WTC11 (cell line): Measurements from ENCODE around the gene RNF214. TPM values are rescaled to one million over a fixed set of nuclear protein-coding genes. Genes with fewer than 3 reads are reported as not detected.
"Not testable (repeated sequence)": the region's sequence is repeated elsewhere in the genome, so short reads cannot be mapped to it uniquely, and the experiment has no call there.

Experiments
- ATAC-seq: fragments of 200-7000 bp; cut with Tn5 transposase; 2 replicates; pipeline ENCODE4 v1.10.0; 2021; ENCODE audit warnings: mild to moderate bottlenecking, moderate library complexity
- CTCF ChIA-PET: fragments of 300-600 bp; sonication (Branson Sonifier 250); formaldehyde crosslinking; loops from one replicate; lab custom pipeline; 2021; ENCODE audit warnings: antibody characterized with exemption; lab: Charles Lee
- POLR2A ChIA-PET: fragments of 350-600 bp; sonication (Branson Sonifier 250); formaldehyde crosslinking; loops from one replicate; lab custom pipeline; 2021; ENCODE audit warnings: antibody characterized with exemption; lab: Charles Lee
- DNase-seq: peaks from one replicate; pipeline ENCODE4 v3.0.0; 2021; ENCODE audit warnings: low spot score
- H3K27ac Mint-ChIP-seq: 2 replicates; pipeline ENCODE4 v1.8.0; 2021; ENCODE audit warnings: mixed read lengths
- H3K27me3 Mint-ChIP-seq: 2 replicates; pipeline ENCODE4 v1.8.0; 2021; ENCODE audit warnings: low read depth, mild to moderate bottlenecking, moderate library complexity, mixed read lengths
- H3K36me3 Mint-ChIP-seq: 2 replicates; pipeline ENCODE4 v1.8.0; 2021; ENCODE audit warnings: mixed read lengths
- H3K4me1 Mint-ChIP-seq: 2 replicates; pipeline ENCODE4 v1.8.0; 2022; ENCODE audit warnings: mixed read lengths
- H3K4me3 Mint-ChIP-seq: 2 replicates; pipeline ENCODE4 v1.8.0; 2021; ENCODE audit warnings: mild to moderate bottlenecking, moderate library complexity, mixed read lengths
- H3K9me3 Mint-ChIP-seq: 2 replicates; pipeline ENCODE4 v1.8.0; 2021; ENCODE audit warnings: mixed read lengths
- AFF4 ChIP-seq: sonication (generic); formaldehyde crosslinking; IDR thresholded peaks from 2 replicates; pipeline ENCODE4 v1.8.1; 2023; ENCODE audit warnings: mild to moderate bottlenecking, missing genetic modification reagents, borderline replicate concordance
- FOXP4 ChIP-seq: sonication (generic); formaldehyde crosslinking; IDR thresholded peaks from 2 replicates; pipeline ENCODE4 v1.8.0; 2022; ENCODE audit warnings: mild to moderate bottlenecking, missing genetic modification reagents
- GABPB1 ChIP-seq: sonication (generic); formaldehyde crosslinking; IDR thresholded peaks from 2 replicates; pipeline ENCODE4 v1.8.1; 2023; ENCODE audit warnings: mild to moderate bottlenecking, missing genetic modification reagents
- IRF2 ChIP-seq: sonication (generic); formaldehyde crosslinking; IDR thresholded peaks from 2 replicates; pipeline ENCODE4 v1.8.0; 2022; ENCODE audit warnings: low read depth, missing genetic modification reagents, borderline replicate concordance
- JUN ChIP-seq: sonication (generic); formaldehyde crosslinking; IDR thresholded peaks from 2 replicates; pipeline ENCODE4 v1.8.0; 2023; ENCODE audit warnings: mild to moderate bottlenecking, missing genetic modification reagents
- NFYB ChIP-seq: sonication (generic); formaldehyde crosslinking; conservative IDR thresholded peaks from 2 replicates; pipeline ENCODE4 v1.8.0; 2022; ENCODE audit warnings: low read depth, missing genetic modification reagents
- NR2C2 ChIP-seq: sonication (generic); formaldehyde crosslinking; IDR thresholded peaks from 2 replicates; pipeline ENCODE4 v1.8.0; 2022; ENCODE audit warnings: mild to moderate bottlenecking, missing genetic modification reagents
- TCF7 ChIP-seq: sonication (generic); formaldehyde crosslinking; IDR thresholded peaks from 2 replicates; pipeline ENCODE4 v1.8.0; 2022; ENCODE audit warnings: mild to moderate bottlenecking, low read depth, missing genetic modification reagents, moderate library complexity
- TEAD4 ChIP-seq: sonication (generic); formaldehyde crosslinking; IDR thresholded peaks from 2 replicates; pipeline ENCODE4 v1.8.0; 2022; ENCODE audit warnings: mild to moderate bottlenecking, missing genetic modification reagents
- ZBTB21 ChIP-seq: sonication (generic); formaldehyde crosslinking; IDR thresholded peaks from 2 replicates; pipeline ENCODE4 v1.8.1; 2023; ENCODE audit warnings: mild to moderate bottlenecking, missing genetic modification reagents, borderline replicate concordance
- ZNF219 ChIP-seq: sonication (generic); formaldehyde crosslinking; IDR thresholded peaks from 2 replicates; pipeline ENCODE4 v1.8.0; 2023; ENCODE audit warnings: missing genetic modification reagents, mild to moderate bottlenecking, borderline replicate concordance
- ZNF232 ChIP-seq: sonication (generic); formaldehyde crosslinking; IDR thresholded peaks from 2 replicates; pipeline ENCODE4 v1.8.0; 2022; ENCODE audit warnings: mild to moderate bottlenecking, missing genetic modification reagents
- ZNF263 ChIP-seq: sonication (generic); formaldehyde crosslinking; IDR thresholded peaks from 2 replicates; pipeline ENCODE4 v1.8.1; 2022; ENCODE audit warnings: low read depth, mild to moderate bottlenecking, moderate library complexity, missing genetic modification reagents
- ZNF416 ChIP-seq: fragments of 250-450 bp; sonication (Bioruptor Pico); IDR thresholded peaks from 2 replicates; pipeline ENCODE4 v1.9.0; 2021; ENCODE audit warnings: mild to moderate bottlenecking, inconsistent platforms
- ZNF512 ChIP-seq: sonication (generic); formaldehyde crosslinking; IDR thresholded peaks from 2 replicates; pipeline ENCODE4 v1.8.1; 2022; ENCODE audit warnings: missing genetic modification reagents, borderline replicate concordance
- ZNF671 ChIP-seq: fragments of 250-450 bp; sonication (Bioruptor Pico); IDR thresholded peaks from 2 replicates; pipeline ENCODE4 v1.8.0; 2021; ENCODE audit warnings: mild to moderate bottlenecking
- total RNA-seq: library from RNA; stranded (reverse); gene quantifications from 3 replicates; pipeline ENCODE4 v1.2.3, GENCODE V29; 2021
- TF ChIP-seq, protein P1 (sequence below): sonication (generic); formaldehyde crosslinking; IDR thresholded peaks from 2 replicates; pipeline ENCODE4 v1.8.0; 2023; ENCODE audit warnings: missing genetic modification reagents
- TF ChIP-seq, protein P2 (sequence below): sonication (generic); formaldehyde crosslinking; IDR thresholded peaks from 2 replicates; pipeline ENCODE4 v1.8.0; 2022; ENCODE audit warnings: missing genetic modification reagents
- TF ChIP-seq, protein P3 (sequence below): sonication (generic); formaldehyde crosslinking; IDR thresholded peaks from 2 replicates; pipeline ENCODE4 v1.8.0; 2022; ENCODE audit warnings: mild to moderate bottlenecking, missing genetic modification reagents

Gene RNF214
- total RNA-seq, 1 experiment from 2014 or later, result 35.4 TPM

- peak; percentile 38 for DNase-seq
- H3K9me3 Mint-ChIP-seq, result no peaks in the 10 kb centered on the region
- peak; percentile 11 for ATAC-seq
- TF ChIP-seq, protein P1, sequence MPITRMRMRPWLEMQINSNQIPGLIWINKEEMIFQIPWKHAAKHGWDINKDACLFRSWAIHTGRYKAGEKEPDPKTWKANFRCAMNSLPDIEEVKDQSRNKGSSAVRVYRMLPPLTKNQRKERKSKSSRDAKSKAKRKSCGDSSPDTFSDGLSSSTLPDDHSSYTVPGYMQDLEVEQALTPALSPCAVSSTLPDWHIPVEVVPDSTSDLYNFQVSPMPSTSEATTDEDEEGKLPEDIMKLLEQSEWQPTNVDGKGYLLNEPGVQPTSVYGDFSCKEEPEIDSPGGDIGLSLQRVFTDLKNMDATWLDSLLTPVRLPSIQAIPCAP (CRISPR knock-in tag), result no peak
- TF ChIP-seq ZNF232 (CRISPR knock-in tag) (no peak), TCF7 (CRISPR knock-in tag) (no peak), TEAD4 (CRISPR knock-in tag) (no peak), ZBTB21 (CRISPR knock-in tag) (no peak), NR2C2 (no peak), JUN (CRISPR knock-in tag) (no peak), ZNF416 (CRISPR knock-in tag) (no peak), NFYB (no peak), ZNF219 (no peak), GABPB1 (no peak), ZNF263 (CRISPR knock-in tag) (no peak), ZNF671 (no peak), IRF2 (CRISPR knock-in tag) (no peak), AFF4 (CRISPR knock-in tag) (no peak), FOXP4 (CRISPR knock-in tag) (no peak), ZNF512 (no peak)
- TF ChIP-seq, protein P2, sequence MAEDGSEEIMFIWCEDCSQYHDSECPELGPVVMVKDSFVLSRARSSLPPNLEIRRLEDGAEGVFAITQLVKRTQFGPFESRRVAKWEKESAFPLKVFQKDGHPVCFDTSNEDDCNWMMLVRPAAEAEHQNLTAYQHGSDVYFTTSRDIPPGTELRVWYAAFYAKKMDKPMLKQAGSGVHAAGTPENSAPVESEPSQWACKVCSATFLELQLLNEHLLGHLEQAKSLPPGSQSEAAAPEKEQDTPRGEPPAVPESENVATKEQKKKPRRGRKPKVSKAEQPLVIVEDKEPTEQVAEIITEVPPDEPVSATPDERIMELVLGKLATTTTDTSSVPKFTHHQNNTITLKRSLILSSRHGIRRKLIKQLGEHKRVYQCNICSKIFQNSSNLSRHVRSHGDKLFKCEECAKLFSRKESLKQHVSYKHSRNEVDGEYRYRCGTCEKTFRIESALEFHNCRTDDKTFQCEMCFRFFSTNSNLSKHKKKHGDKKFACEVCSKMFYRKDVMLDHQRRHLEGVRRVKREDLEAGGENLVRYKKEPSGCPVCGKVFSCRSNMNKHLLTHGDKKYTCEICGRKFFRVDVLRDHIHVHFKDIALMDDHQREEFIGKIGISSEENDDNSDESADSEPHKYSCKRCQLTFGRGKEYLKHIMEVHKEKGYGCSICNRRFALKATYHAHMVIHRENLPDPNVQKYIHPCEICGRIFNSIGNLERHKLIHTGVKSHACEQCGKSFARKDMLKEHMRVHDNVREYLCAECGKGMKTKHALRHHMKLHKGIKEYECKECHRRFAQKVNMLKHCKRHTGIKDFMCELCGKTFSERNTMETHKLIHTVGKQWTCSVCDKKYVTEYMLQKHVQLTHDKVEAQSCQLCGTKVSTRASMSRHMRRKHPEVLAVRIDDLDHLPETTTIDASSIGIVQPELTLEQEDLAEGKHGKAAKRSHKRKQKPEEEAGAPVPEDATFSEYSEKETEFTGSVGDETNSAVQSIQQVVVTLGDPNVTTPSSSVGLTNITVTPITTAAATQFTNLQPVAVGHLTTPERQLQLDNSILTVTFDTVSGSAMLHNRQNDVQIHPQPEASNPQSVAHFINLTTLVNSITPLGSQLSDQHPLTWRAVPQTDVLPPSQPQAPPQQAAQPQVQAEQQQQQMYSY (CRISPR knock-in tag), result no peak
- TF ChIP-seq, protein P3, sequence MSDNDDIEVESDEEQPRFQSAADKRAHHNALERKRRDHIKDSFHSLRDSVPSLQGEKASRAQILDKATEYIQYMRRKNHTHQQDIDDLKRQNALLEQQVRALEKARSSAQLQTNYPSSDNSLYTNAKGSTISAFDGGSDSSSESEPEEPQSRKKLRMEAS (CRISPR knock-in tag), result no peak
- TF ChIP-seq, all 79 proteins: peak for 0
- H3K36me3 Mint-ChIP-seq, result peaks cover 7% of the 10 kb centered on the region
- H3K4me1 Mint-ChIP-seq, result peaks cover 9% of the 10 kb centered on the region
- no peaks in the 10 kb centered on the region; the same call in 1 of the 2 replicates for H3K27me3 Mint-ChIP-seq
- H3K4me3 Mint-ChIP-seq, result no peak overlapping the region
- ChIA-PET CTCF (interaction anchor here (0.6 to 1.6 kb wide), 8 partner anchors 17 to 123 kb away, joined by 3 to 7 read pairs (median 4); partner anchors contain the start of genes CEP164, PCSK7, RNF214 and SIDT2), POLR2A (interaction anchor here (0.6 to 1.2 kb wide), 2 partner anchors 26 to 35 kb away, joined by 3 to 4 read pairs; no protein-coding TSS in a partner anchor)
- H3K27ac Mint-ChIP-seq, result no peak overlapping the region
Measured at GRCh38 chr11:117205211-117205818, 27.2 kb upstream of the RNF214 start.

DNA sequence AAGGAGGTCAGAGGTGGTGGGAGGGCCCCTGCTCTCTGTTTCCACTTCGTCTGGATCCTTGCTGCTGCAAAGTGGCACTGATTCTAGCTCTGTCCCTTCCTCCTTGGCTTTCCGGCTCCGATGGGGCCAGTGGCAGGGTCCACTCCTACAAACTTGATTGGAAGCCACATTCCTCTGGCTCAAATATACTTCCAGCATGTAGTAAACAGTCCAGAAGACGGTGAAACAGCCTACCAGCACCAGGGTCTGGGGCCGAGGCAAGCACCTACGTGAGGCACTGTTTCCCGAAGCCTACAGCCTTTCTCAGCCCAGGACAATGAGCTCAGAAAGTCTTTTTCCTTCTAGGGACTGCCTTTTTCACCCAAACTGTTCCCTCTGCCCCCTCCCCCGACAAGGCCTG is 26.4 kb upstream of the RNF214 start:
- H3K27ac Mint-ChIP-seq, H3K36me3 Mint-ChIP-seq, DNase-seq, ATAC-seq, H3K9me3 Mint-ChIP-seq, H3K27me3 Mint-ChIP-seq, H3K4me3 Mint-ChIP-seq, H3K4me1 Mint-ChIP-seq: not testable (repeated sequence)
- CTCF ChIA-PET, result interaction anchor here (0.6 to 1.6 kb wide), 7 partner anchors 16 to 122 kb away, joined by 3 to 7 read pairs (median 4); partner anchors contain the start of genes CEP164, PCSK7 and RNF214
- POLR2A ChIA-PET, result interaction anchor here (0.6 kb wide), 1 partner anchor 36 kb away, joined by 4 read pairs; no protein-coding TSS in a partner anchor

- peak; percentile 6 for ATAC-seq
- H3K27ac Mint-ChIP-seq, H3K27me3 Mint-ChIP-seq, POLR2A ChIA-PET, H3K4me1 Mint-ChIP-seq, H3K9me3 Mint-ChIP-seq, CTCF ChIA-PET, H3K4me3 Mint-ChIP-seq, H3K36me3 Mint-ChIP-seq: not testable (repeated sequence)
- DNase-seq, result peak; percentile 25
Measured at GRCh38 chr11:117206859-117207258, 25.6 kb upstream of the RNF214 start.
